ENCODE data around the gene ACTL6B.

Gene ACTL6B

DNA sequence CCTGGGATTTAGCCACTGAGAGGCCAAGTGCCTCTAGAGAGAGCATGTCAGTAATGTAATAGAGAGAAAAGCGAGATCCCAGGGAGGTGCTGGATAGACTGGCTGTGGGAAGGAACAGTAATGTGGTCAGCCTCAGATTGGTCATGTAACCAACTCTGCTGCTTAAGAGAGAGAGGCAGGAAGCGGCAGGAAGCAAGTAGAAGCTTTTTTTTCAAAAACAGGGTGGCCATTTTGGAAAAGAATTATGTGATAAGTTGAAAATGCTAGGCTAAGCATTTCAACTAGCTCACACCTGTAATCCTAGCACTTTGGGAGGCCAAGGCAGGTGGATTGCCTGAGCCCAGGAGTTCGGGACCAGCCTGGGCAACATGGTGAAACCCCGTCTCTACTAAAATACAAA is 57.8 kb downstream of the ACTL6B start:
- H3K9ac ChIP-seq (ENCODE audit: low read depth, low read length), result no peak overlapping the region
- no peaks in the 10 kb centered on the region for H3K36me3 ChIP-seq (ENCODE audit: insufficient read depth, low read depth, low read length)
- no peaks in the 10 kb centered on the region for H3K27me3 ChIP-seq (ENCODE audit: insufficient read depth, low read length)
- no peak overlapping the region for H3K27ac ChIP-seq (ENCODE audit: low read length)
- no peak overlapping the region for H3K4me3 ChIP-seq (ENCODE audit: low read length)
- no peaks in the 10 kb centered on the region for H3K9me3 ChIP-seq (ENCODE audit: insufficient read depth, low read depth, low read length)
- peaks cover 17% of the 10 kb centered on the region; the same call in 1 of the 2 replicates for H3K4me1 ChIP-seq (ENCODE audit: insufficient read depth, low read length)

GRCh38 chr7:100595188-100595587 is 61.1 kb downstream of the ACTL6B start:
- Histone ChIP-seq H3K27ac (ENCODE audit: low read length) (no peak overlapping the region), H3K9me3 (ENCODE audit: insufficient read depth, low read depth, low read length) (no peaks in the 10 kb centered on the region), H3K9ac (ENCODE audit: low read depth, low read length) (no peak overlapping the region), H3K36me3 (ENCODE audit: insufficient read depth, low read depth, low read length) (no peaks in the 10 kb centered on the region), H3K27me3 (ENCODE audit: insufficient read depth, low read length) (peaks cover 13% of the 10 kb centered on the region; the same call in 1 of the 2 replicates), H3K4me3 (ENCODE audit: low read length) (no peak overlapping the region), H3K4me1 (ENCODE audit: insufficient read depth, low read length) (no peaks in the 10 kb centered on the region)
